Stimulated activated CD8-positive, alpha-beta memory T cell treated with anti-CD3 and anti-CD28 coated beads, Interleukin-7, amount 100 ng/mL, for 48 hours (primary cell): ENCODE results near the gene LYRM1.
"Not testable (repeated sequence)": the region's sequence is repeated elsewhere in the genome, so short reads cannot be mapped to it uniquely, and the experiment has no call there.

Source experiments
- DNase-seq, 2 donors: peaks; one replicate each; pipeline ENCODE4 v3.0.0-alpha.2; 2020; ENCODE audit warnings: low read depth in 1 of 2; ENCODE audit errors: extremely low read depth in 1 of 2

Gene LYRM1

DNA sequence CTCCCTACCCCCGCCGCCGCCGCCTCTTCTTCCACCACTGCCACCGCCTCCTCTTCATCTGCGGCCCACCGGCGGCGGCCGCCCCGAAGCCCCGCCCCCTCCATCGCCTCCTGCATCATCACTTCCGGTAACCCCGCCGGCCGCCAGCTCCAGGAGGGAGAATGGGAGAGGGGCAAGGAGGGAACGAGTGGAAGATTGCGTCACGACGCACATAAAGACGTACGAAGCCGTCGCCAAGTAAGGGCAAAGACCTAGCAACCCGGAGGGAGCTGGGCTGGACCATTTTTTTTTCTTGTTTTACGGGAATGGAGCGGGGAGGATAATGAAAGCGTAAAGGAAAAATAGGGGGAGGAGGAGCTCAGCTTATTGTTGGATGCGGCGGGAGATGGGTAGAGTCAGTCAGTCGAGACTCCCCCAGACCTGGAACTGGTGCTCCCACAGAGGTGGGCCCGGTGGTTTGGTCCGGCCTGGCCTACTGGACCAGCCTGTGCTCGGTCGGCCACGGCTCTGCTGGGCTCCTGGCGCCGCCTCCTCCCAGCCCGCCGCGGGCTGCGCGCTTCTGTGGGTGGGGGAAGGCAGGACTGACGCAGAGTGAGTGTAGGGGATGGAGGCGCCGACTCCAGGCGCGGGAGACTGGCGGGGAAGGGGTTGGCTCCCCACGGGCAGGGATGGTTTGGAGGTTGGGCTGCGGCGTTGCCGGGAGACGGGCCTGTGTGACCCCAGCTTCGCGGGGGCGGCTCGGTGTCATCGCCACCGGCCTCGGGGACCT lies at the start of gene LYRM1, which contains the start of gene DCUN1D3:
TSS of gene LYRM1 (plus strand) at position 473 of the 769 bp plus-strand sequence. CDS start 14,785 bp downstream, outside the sequence.
TSS of gene DCUN1D3 (minus strand) at position 60 of the 769 bp plus-strand sequence. CDS start 37,820 bp downstream, outside the sequence.
- peak; percentile 88 to 93 for DNase-seq

DNA sequence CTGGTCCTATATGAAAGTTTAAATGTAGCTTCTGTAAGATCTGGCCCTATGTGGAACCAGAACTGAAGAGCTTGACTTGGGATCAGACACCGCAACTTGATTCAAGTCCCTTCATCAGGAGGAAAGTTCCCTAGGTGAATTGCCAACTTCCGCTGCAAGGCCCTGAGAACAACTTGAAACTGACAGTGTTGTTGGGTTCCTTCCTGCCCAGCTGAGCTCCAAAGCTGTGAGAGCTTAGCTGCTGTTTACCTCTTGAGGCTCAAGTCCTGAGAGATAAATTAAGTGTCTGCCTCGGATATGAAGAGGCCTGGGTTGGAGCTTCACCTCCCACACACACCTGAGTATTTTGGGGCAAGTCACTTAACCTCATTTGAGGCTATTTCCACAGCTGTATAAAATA lies 49.6 kb upstream of the LYRM1 start:
- no peak for DNase-seq

DNA sequence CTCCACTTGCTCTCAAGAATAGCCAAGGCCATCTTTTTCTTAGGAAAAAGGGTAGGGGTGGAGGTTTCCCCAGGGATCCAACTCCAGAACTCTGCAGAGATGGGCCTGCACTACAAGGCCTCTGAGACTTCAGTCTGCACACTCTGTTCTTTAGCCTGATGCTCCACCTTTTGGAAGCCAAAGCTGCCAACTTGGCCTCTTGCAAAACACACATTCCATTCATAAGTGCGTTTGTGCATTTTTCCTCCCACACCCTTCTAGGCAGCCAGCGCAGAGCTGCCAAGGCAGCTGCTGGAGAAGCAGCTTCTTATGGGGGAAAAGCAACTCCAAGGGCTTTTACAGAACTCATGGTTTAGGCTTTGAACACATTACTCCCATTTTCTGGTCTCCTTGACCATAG lies 49.0 kb upstream of the LYRM1 start:
- no peak for DNase-seq

DNA sequence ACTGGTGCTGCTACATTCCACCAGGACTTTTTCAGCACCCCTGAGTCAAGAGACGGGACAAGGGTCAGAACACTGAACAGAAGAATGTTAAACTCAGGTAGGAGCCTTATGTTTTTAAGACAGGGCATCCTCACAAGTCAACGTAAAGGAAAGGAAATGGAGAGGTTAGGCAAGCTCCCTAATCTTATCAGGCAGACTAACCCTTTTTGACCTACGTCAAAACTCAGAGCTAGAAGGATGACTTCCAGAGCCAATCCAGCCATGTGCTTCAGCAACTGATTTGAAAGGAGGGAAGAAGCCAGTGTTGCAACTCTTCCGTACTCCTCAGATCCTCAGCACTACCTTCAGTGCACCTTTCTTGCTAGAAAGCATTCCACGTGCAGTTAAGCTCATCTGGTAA lies 47.4 kb upstream of the LYRM1 start:
- DNase-seq: no peak

GRCh38 chr16:20853981-20854620 lies 46.5 kb upstream of the LYRM1 start:
- no peak for DNase-seq

GRCh38 chr16:20854963-20855362 lies 45.6 kb upstream of the LYRM1 start:
- DNase-seq: no peak

GRCh38 chr16:20857281-20857680 lies 43.3 kb upstream of the LYRM1 start:
- DNase-seq: no peak

GRCh38 chr16:20859229-20859628 lies 41.3 kb upstream of the LYRM1 start:
- no peak for DNase-seq

- no peak for DNase-seq
These were observed 40.9 kb upstream of the LYRM1 start for GRCh38 chr16:20859699-20860098.

- DNase-seq: no peak
These were observed 40.2 kb upstream of the LYRM1 start for GRCh38 chr16:20860361-20860760.

- not testable (repeated sequence) for DNase-seq
These were observed 39.6 kb upstream of the LYRM1 start for GRCh38 chr16:20860995-20861394.

GRCh38 chr16:20862162-20862960 lies 38.2 kb upstream of the LYRM1 start:
- no peak for DNase-seq

GRCh38 chr16:20864376-20864775 lies 36.2 kb upstream of the LYRM1 start:
- DNase-seq: not testable (repeated sequence)

DNA sequence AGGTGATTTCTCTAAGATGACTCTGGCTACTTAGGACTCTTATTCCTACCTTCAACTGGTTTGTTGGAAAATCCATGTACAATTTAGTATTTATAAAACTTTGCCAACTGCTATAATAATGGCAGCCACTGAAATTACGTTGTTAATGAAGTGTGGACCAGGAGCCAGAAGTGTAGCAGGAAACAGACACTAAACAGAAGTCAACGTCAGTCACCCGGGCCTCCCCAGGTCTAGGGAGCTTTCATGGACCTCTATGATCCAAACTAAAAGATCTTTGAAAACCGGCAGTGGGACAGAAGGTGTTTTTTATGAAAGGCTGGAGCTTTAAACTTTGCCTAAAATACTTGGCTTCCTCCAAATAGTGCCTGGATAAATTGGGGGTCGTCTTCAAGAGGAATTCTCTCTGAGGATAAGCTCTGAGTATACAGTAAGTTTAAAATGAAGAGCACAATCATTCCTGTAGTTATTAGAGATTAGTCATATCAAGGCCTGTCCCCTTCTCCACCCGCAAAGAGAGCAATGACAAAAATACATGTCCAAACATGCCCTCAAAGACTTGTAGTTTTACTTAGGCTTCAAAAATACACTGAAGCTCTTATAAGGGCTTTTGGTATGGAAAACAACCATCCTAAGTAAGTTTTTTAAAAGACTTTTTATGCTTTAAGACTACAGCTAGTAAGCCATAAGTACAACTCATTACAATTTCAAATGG lies 35.0 kb upstream of the LYRM1 start:
- no peak for DNase-seq

DNA sequence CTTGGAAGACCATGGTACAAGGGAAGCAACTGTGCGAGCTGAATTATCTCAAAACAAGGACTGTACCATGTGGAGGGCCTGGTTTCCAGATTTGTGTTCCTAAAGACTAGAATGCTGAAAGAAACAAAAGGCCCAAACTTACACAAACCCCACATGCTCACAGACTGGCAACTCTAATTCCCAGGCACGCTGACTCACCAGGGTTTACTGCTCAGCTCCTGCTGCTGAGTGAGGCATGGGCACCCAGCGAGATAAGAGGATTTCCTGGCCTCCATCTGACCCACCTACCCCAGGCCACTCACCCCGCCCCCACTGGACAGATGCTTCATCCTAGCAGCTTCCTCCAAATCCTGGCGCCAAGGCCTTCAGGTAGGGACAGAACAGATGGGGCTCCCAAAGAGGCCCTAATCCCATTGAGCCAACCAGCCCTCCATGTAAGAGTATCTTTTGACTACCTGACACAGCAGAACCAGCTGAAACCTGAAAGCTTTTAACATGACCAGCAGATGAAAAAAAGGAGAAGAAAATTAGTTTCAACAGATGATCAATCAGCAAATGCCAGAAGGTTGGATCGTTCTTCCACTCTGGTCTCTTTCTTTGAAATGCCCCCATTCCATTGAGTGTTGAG lies 34.3 kb upstream of the LYRM1 start:
- DNase-seq: no peak

DNA sequence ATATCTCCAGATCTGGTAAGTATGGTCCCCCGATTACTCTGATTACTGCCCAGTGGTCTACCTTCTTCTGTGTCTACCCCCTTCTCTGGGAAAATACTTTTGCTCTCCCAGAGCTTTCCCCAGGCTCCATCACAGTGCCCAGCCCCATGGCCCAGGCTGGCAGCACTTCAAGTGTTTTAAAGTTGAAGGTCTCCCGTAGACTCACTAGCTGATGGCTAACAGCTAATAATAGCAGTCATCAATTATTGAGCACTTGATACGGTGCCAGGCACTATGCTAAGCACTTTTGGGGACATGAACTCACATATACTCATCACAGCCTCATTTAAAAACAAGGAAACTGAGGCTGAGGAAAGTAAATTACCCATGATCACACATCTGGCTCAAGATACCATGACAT lies 33.8 kb upstream of the LYRM1 start:
- DNase-seq: no peak

- DNase-seq: no peak
These were observed 33.0 kb upstream of the LYRM1 start for GRCh38 chr16:20867585-20867984.

- no peak for DNase-seq
These were observed 31.7 kb upstream of the LYRM1 start for GRCh38 chr16:20868890-20869289.

- DNase-seq: no peak
These were observed 30.3 kb upstream of the LYRM1 start for GRCh38 chr16:20870122-20870820.

DNA sequence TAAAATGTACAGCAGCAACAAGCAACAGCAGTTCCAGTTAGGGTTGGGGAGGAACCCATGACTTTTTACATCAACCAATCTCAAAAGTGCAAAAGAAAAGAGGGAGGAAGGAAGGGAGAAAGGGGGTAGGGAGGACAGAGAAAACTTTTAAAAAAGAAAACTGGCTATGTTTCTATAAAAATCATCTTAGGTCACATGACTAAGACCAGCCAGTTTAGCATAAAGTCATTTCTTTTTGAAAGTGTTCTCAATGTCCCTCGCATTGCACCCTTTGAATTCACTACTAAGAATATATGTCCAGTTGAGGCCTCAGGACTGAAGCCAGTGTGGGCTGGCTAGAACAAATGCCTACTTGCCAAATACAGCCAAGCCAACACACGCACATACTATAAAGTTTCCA lies 29.3 kb upstream of the LYRM1 start:
- no peak for DNase-seq
